Caco-2 (cell line): ENCODE data around the gene ELN. TPM values are rescaled to one million over a fixed set of nuclear protein-coding genes. Genes with fewer than 3 reads are reported as not detected.
A peak's percentile ranks its signal among the peaks of the same experiment; 100 is the strongest.

Source experiments
- BruUV-seq: library from RNA; stranded (reverse); fragments of 400-500 nt; replicated peaks from 2 replicates; lab custom pipeline; 2021; lab: Mats Ljungman, UMichigan
- CTCF ChIA-PET: fragments of 300-600 bp; sonication (Branson Sonifier 250); formaldehyde crosslinking; loops from one replicate; lab custom pipeline; 2022; ENCODE audit warnings: antibody characterized with exemption; lab: Charles Lee
- POLR2A ChIA-PET: fragments of 300-600 bp; sonication (Branson Sonifier 250); formaldehyde crosslinking; loops from one replicate; lab custom pipeline; 2022; ENCODE audit warnings: antibody characterized with exemption; lab: Charles Lee
- DNase-seq, 2 experiments: peaks; one replicate each; pipeline versions ENCODE4 v3.0.0 to v3.0.0-alpha.2; 2020 to 2022
- H3K27me3 ChIP-seq: replicated peaks from 2 replicates; pipeline ENCODE4 v1.6.0; 2011; ENCODE audit warnings: low read length; ENCODE audit not compliant: control insufficient read depth, insufficient read depth
- H3K36me3 ChIP-seq: 2 replicates; pipeline ENCODE4 v1.5.1; 2011; ENCODE audit warnings: low read length; ENCODE audit not compliant: control insufficient read depth, insufficient read depth
- H3K4me1 ChIP-seq: fragments of 250-450 bp; sonication (Bioruptor Pico); 2 replicates; pipeline ENCODE4 v1.5.1; 2020; ENCODE audit warnings: mild to moderate bottlenecking
- H3K4me3 ChIP-seq: 2 replicates; pipeline ENCODE4 v1.5.1; 2011; ENCODE audit warnings: low read depth, mild to moderate bottlenecking, control low read depth, low read length
- H3K9me3 ChIP-seq: fragments of 250-450 bp; sonication (Bioruptor Pico); 2 replicates; pipeline ENCODE4 v1.5.1; 2020; ENCODE audit warnings: mild to moderate bottlenecking, moderate library complexity
- H3K27ac Mint-ChIP-seq: one replicate; pipeline ENCODE4 v1.8.0; 2022; ENCODE audit warnings: mixed read lengths; ENCODE audit not compliant: unreplicated experiment
- H3K27me3 Mint-ChIP-seq: one replicate; pipeline ENCODE4 v1.8.0; 2022; ENCODE audit warnings: mixed read lengths; ENCODE audit not compliant: insufficient read depth, unreplicated experiment
- H3K36me3 Mint-ChIP-seq: one replicate; pipeline ENCODE4 v1.8.0; 2022; ENCODE audit warnings: mild to moderate bottlenecking, mixed read lengths; ENCODE audit not compliant: insufficient read depth, unreplicated experiment
- H3K4me1 Mint-ChIP-seq: one replicate; pipeline ENCODE4 v1.8.0; 2022; ENCODE audit warnings: low read depth, mixed read lengths; ENCODE audit not compliant: unreplicated experiment
- H3K4me3 Mint-ChIP-seq: one replicate; pipeline ENCODE4 v1.8.0; 2022; ENCODE audit warnings: mild to moderate bottlenecking, moderate library complexity, mixed read lengths; ENCODE audit not compliant: unreplicated experiment
- H3K9me3 Mint-ChIP-seq: one replicate; pipeline ENCODE4 v1.8.0; 2022; ENCODE audit warnings: mixed read lengths; ENCODE audit not compliant: unreplicated experiment
- CTCF ChIP-seq, 2 experiments: fragments of 200-600 bp in 1 of 2; IDR thresholded peaks; 1 replicate in 1 of 2; 2 replicates in 1 of 2; pipeline versions ENCODE4 v1.5.1 to v1.8.0; 2011 to 2022; ENCODE audit warnings: antibody characterized with exemption in 1 of 2, control low read depth in 1 of 2, inconsistent platforms in 1 of 2, low read depth in 1 of 2, low read length in 1 of 2, mild to moderate bottlenecking in 1 of 2, moderate library complexity in 1 of 2; ENCODE audit not compliant: insufficient read depth in 1 of 2, severe bottlenecking in 1 of 2, unreplicated experiment in 1 of 2
- intact Hi-C: fragments of 100-400 bp; cut with micrococcal nuclease; formaldehyde crosslinking; loops from one replicate; pipeline ENCODE4 v1.10.0; 2022; ENCODE audit not compliant: unreplicated experiment
- total RNA-seq: library from RNA; stranded (reverse); gene quantifications from 2 replicates; pipeline ENCODE4 v1.2.3, GENCODE V29; 2022

The ELN gene
- total RNA-seq, 1 experiment from 2014 or later, result not detected

DNA sequence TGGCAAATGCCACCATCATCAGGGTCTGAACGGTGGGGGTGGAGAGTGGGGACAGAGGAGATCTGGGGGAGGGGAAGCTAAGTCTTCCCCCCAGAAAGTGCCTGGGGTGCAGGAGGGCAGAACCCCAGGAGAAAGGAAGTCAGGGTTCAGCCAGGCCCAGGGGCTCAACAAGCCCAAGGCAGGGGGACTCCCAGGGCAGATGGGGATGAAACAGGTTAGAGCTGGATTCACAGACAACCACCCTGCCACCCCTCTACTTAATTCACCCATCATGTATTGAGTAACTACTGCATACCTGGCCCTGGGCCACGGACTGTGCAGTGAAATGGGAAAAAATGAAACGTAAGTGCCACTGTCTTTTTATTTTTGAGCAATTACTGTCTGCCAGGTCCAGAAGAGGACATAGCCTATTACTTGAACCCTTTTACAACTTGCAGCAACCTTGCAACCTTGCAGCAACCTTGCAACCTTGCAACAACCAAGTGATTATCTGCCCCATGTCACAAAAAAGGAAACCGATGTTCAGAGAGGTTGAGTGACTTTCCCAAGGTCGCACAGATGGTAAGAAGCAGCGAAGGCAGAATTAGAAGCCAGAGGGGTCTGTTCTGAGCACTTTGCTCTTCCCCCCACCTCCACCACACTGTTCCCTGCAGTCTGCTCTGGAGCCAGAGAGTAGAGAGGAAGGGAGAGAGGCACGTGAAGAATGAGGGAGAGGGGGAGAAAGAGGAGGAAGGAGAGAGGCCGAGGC is 4.8 kb downstream of the ELN start:
- Histone ChIP-seq H3K4me1 (0 out of 2 replicates have a peak, but pooled peaks cover 3% of the 10 kb centered on the region), H3K4me3 (no peak overlapping the region), H3K36me3 (no peaks in the 10 kb centered on the region), H3K27me3 (no peaks in the 10 kb centered on the region), H3K9me3 (no peaks in the 10 kb centered on the region)
- peaks cover 13% of the 10 kb centered on the region for H3K4me1 Mint-ChIP-seq
- POLR2A ChIA-PET, result interaction anchor here (0.6 kb wide), 1 partner anchor 487 kb away, joined by 6 read pairs; no protein-coding TSS in a partner anchor
- peak overlapping the region; percentile 36 for H3K27ac Mint-ChIP-seq
- H3K36me3 Mint-ChIP-seq, result no peaks in the 10 kb centered on the region
- CTCF ChIA-PET, result interaction anchor here (1.0 kb wide), 1 partner anchor 53 kb away, joined by 3 read pairs; no protein-coding TSS in a partner anchor
- no peak for DNase-seq
- no peak overlapping the region for H3K4me3 Mint-ChIP-seq
- no peaks in the 10 kb centered on the region for H3K9me3 Mint-ChIP-seq
- no TSS peak for BruUV-seq
- no peaks in the 10 kb centered on the region for H3K27me3 Mint-ChIP-seq
- TF ChIP-seq CTCF (IDR thresholded peaks at IDR 0.05; ENCODE audit: insufficient read depth in 1 of 2, low read depth in 1 of 2, low read length in 1 of 2, severe bottlenecking in 1 of 2, unreplicated experiment in 1 of 2), result no peak
- intact Hi-C loops, result no loop called here

DNA sequence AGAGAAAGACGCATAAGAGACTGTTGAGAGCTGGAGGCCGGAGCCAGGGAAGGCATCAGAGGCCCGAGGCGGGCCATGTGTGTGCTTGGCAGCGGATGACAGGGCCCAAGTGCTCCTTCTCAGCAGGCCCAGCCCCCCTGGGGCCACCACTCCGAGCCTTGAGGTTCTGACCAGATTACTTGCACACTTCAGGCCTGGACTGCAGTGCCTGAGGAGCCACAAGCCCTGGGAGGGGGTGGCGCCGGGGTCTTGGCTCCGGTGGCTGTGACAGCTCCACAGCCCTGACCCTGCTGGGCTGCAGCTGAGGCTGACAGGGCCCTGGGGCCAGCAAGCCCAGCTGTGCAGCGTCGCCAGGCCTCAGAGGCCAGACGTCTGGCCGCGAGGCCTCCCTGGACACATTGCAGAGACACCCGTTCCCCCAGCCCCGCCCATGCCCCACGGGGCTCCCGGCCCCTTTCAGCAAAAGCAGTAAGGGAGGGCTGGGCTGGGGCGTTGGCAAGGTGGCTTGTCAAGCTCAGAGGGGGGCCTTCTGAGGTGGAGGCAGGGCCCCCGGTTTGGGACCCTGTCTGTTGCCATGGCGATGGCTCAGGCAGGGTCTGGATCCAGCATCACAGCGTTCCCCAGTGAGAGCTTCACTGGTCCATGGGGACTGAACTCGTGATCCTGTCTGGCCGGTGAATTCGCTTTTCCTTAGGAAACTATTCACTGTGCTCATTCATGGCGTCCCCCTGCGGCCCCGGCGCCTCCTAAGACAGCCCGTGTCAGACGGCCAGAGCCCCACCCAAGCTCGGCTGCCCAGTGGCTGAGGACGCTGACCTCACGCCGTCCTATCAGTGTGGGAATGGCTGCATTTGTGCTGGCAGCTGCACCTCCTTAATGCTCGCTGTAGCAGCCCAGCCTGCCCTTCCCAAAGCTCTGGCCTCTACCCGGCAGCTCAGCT is 5.7 kb downstream of the ELN start:
- Histone ChIP-seq H3K4me1 (0 out of 2 replicates have a peak, but pooled peaks cover 3% of the 10 kb centered on the region), H3K4me3 (no peak overlapping the region), H3K27me3 (no peaks in the 10 kb centered on the region), H3K9me3 (no peaks in the 10 kb centered on the region), H3K36me3 (no peaks in the 10 kb centered on the region)
- TF ChIP-seq CTCF (IDR thresholded peaks at IDR 0.05; ENCODE audit: insufficient read depth in 1 of 2, low read depth in 1 of 2, low read length in 1 of 2, severe bottlenecking in 1 of 2, unreplicated experiment in 1 of 2), result no peak
- intact Hi-C loops, result no loop called here
- Mint-ChIP-seq H3K27ac (no peak overlapping the region), H3K4me1 (peaks cover 13% of the 10 kb centered on the region), H3K9me3 (no peaks in the 10 kb centered on the region), H3K36me3 (no peaks in the 10 kb centered on the region), H3K27me3 (no peaks in the 10 kb centered on the region), H3K4me3 (no peak overlapping the region)
- ChIA-PET POLR2A (no interaction called here), CTCF (no interaction called here)
- DNase-seq, result no peak
- BruUV-seq, result no TSS peak

- Mint-ChIP-seq H3K27ac (no peak overlapping the region), H3K9me3 (no peaks in the 10 kb centered on the region), H3K4me3 (no peak overlapping the region), H3K27me3 (no peaks in the 10 kb centered on the region), H3K36me3 (no peaks in the 10 kb centered on the region), H3K4me1 (no peaks in the 10 kb centered on the region)
- no peak for TF ChIP-seq CTCF (IDR thresholded peaks at IDR 0.05; ENCODE audit: insufficient read depth in 1 of 2, low read depth in 1 of 2, low read length in 1 of 2, severe bottlenecking in 1 of 2, unreplicated experiment in 1 of 2)
- H3K27me3 ChIP-seq, result no peaks in the 10 kb centered on the region
- no peaks in the 10 kb centered on the region for H3K36me3 ChIP-seq
- DNase-seq, result no peak
- H3K4me1 ChIP-seq, result no peaks in the 10 kb centered on the region
- intact Hi-C loops, result no loop called here
- H3K4me3 ChIP-seq, result no peak overlapping the region
- ChIA-PET CTCF (interaction anchor here (0.6 to 1.4 kb wide), 2 partner anchors 11 to 385 kb away, joined by 3 to 4 read pairs; no protein-coding TSS in a partner anchor), POLR2A (no interaction called here)
- no peaks in the 10 kb centered on the region for H3K9me3 ChIP-seq
- no TSS peak for BruUV-seq
Observed at GRCh38 chr7:74037609-74038008, 9.6 kb downstream of the ELN start.
